SK-N-SH (cell line): Measurements from ENCODE around the gene MBP.

Experiments used
- CHD2 ChIP-seq: fragments of 150-350 bp; IDR thresholded peaks from 2 replicates; pipeline ENCODE4 v1.6.1; 2018; ENCODE audit warnings: low read length; ENCODE audit not compliant: partially characterized antibody
- CTCF ChIP-seq: fragments of 200-600 bp; sonication (generic); IDR thresholded peaks from 2 replicates; pipeline ENCODE4 v1.6.1; 2017; ENCODE audit warnings: antibody characterized with exemption, mild to moderate bottlenecking, moderate library complexity
- EP300 ChIP-seq, 2 experiments: IDR thresholded peaks; 2 replicates each; pipeline versions ENCODE4 v1.4.0 to v1.6.1; 2012; ENCODE audit warnings: borderline replicate concordance in 1 of 2, low read depth in 1 of 2, low read length in 1 of 2
- FOXM1 ChIP-seq: IDR thresholded peaks from 2 replicates; pipeline ENCODE4 v1.4.0; 2012; ENCODE audit warnings: low read depth, mild to moderate bottlenecking
- MAX ChIP-seq: IDR thresholded peaks from 2 replicates; pipeline ENCODE4 v1.4.0; 2012; ENCODE audit warnings: low read depth
- MXI1 ChIP-seq: IDR thresholded peaks from 2 replicates; pipeline ENCODE4 v1.6.1; 2012; ENCODE audit warnings: mild to moderate bottlenecking, low read depth, low read length, improper control_type of control experiment
- NFIC ChIP-seq: IDR thresholded peaks from 2 replicates; pipeline ENCODE4 v1.4.0; 2012; ENCODE audit warnings: borderline replicate concordance
- PBX3 ChIP-seq: IDR thresholded peaks from 2 replicates; pipeline ENCODE4; 2012
- POLR2AphosphoS5 ChIP-seq: IDR thresholded peaks from 2 replicates; pipeline ENCODE4 v1.6.1; 2012; ENCODE audit warnings: low read depth, low read length
- RAD21 ChIP-seq: IDR thresholded peaks from 2 replicates; pipeline ENCODE4 v1.6.1; 2012; ENCODE audit warnings: mild to moderate bottlenecking, low read length
- REST ChIP-seq: IDR thresholded peaks from 2 replicates; pipeline ENCODE4 v1.6.1; 2012; ENCODE audit warnings: mild to moderate bottlenecking, low read depth, low read length, moderate library complexity
- TAF1 ChIP-seq: IDR thresholded peaks from 2 replicates; pipeline ENCODE4 v1.6.1; 2012; ENCODE audit warnings: low read depth, mild to moderate bottlenecking, low read length, moderate library complexity, borderline replicate concordance

- TF ChIP-seq CTCF: no peak
- TF ChIP-seq RAD21: no peak
- no peak for TF ChIP-seq REST
- no peak for TF ChIP-seq POLR2AphosphoS5
- TF ChIP-seq MXI1: no peak
- no peak for TF ChIP-seq EP300 (IDR thresholded peaks at IDR 0.05; ENCODE audit: borderline replicate concordance in 1 of 2, low read depth in 1 of 2, low read length in 1 of 2)
- no peak for TF ChIP-seq TAF1
- TF ChIP-seq CHD2: no peak
- TF ChIP-seq PBX3: no peak
- no peak for TF ChIP-seq FOXM1
- TF ChIP-seq MAX: no peak
- TF ChIP-seq NFIC: no peak
Measured at GRCh38 chr18:77136871-77137665, 4.5 kb upstream of the MBP start.
